EL (cell line): ENCODE measurements around the gene ADH7.
"Not testable (repeated sequence)": the region's sequence is repeated elsewhere in the genome, so short reads cannot be mapped to it uniquely, and the experiment has no call there.

Experiments used
- DNase-seq: peaks from one replicate; pipeline ENCODE4 v3.0.0-alpha.2; 2016

Gene ADH7

GRCh38 chr4:99377341-99377740 is 57.8 kb downstream of the ADH7 start:
- peak; percentile 12 for DNase-seq

DNA sequence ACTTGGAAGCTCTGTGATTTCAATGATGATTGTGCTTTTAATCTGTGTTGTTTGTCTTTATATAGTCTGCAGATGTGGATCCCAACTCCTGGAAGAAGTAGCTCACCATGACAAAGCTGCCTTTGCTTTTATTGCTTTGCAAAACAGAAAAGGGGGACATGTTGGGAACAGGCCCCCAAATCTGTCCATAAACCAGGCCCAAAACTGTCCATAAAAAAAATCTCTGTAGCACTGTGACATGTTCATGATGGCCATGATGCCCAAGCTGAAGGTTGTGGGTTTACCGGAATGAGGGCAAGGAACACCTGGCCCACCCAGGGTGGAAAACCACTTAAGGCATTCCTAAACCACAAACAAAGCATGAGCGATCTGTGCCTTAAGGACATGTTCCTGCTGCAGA is 62.7 kb downstream of the ADH7 start:
- not testable (repeated sequence) for DNase-seq

DNA sequence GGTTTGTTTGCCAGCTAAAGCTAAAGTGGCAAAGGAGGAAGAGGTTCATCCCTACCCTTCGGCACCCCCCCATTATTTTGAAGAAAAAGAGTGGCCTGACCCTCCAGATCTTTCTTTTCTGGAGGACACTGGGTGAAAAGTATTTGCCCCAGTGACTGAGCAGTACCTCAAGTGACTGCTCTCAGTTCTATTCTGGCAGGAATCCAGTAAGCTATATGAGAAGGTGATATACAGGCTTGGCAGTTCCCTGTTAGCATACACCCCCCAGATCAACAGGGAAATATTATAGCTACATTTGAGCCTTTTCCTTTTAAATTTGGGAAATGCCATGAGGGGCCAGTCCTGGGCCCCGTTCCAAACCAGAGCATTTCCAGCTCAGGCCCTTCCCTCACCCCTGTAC is 67.3 kb downstream of the ADH7 start:
- not testable (repeated sequence) for DNase-seq

DNA sequence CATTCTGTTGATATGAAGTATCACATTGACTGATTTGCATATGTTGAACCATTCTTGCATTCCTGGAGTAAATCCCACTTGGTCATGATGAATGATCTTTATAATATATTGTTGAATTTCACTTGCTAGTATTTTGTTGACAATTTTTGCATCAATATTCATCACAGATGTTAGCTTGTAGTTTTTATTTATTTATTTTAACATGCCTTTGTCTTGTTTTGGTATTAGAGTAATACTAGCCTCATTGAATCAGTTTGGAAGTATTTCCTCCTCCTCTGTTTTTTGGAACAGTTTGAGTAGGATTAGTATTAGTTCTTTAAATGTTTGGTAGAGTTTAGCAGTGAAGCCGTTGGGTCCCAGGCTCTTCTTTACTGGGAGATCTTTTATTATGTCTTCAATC is 68.7 kb downstream of the ADH7 start:
- no peak for DNase-seq

DNA sequence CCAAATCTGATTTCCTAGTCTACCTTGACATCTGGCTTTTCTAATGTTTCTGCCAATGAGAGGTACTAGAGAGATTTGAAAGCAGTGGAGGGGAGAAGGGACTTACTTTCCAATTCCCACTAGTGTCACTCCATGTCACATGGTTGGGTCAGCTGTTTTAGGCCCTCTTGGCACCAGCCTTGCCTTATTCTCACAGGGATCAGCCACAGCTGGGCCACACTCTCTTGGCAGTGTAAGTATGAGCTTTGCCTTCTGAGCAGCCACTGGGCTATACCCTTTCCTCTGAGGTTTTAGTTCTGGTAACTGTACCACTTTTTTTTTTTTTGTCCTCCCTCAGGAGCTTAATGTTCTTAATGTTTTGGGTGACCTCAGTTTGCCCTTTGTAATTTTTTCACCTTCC is 72.4 kb downstream of the ADH7 start:
- DNase-seq: no peak
